HG02642 (cell line): Measurements from ENCODE around the gene ATP10A.

Experiments used
- ATAC-seq: cut with Tn5 transposase; IDR thresholded peaks from one replicate; pipeline ENCODE4 v1.9.1; 2021; ENCODE audit warnings: mild to moderate bottlenecking; ENCODE audit not compliant: unreplicated experiment, poor library complexity

ATP10A gene

GRCh38 chr15:25731411-25731810 is 131.7 kb downstream of the ATP10A start:
- ATAC-seq: no peak

- no peak for ATAC-seq
These were observed 132.2 kb downstream of the ATP10A start for GRCh38 chr15:25730918-25731317.

- no peak for ATAC-seq
These were observed 134.3 kb downstream of the ATP10A start for GRCh38 chr15:25728816-25729215.

- ATAC-seq: no peak
These were observed 135.1 kb downstream of the ATP10A start for GRCh38 chr15:25727867-25728600.

GRCh38 chr15:25727116-25727515 is 136.0 kb downstream of the ATP10A start:
- no peak for ATAC-seq

- ATAC-seq: no peak
These were observed 137.4 kb downstream of the ATP10A start for GRCh38 chr15:25725758-25726157.

GRCh38 chr15:25724899-25725298 is 138.2 kb downstream of the ATP10A start:
- no peak for ATAC-seq

GRCh38 chr15:25721605-25721955 is 141.5 kb downstream of the ATP10A start:
- ATAC-seq: no peak

- ATAC-seq: no peak
These were observed 143.8 kb downstream of the ATP10A start for GRCh38 chr15:25719101-25719985.

GRCh38 chr15:25718597-25718996 is 144.5 kb downstream of the ATP10A start:
- no peak for ATAC-seq

GRCh38 chr15:25718169-25718536 is 145.0 kb downstream of the ATP10A start:
- no peak for ATAC-seq

GRCh38 chr15:25717457-25718168 is 145.5 kb downstream of the ATP10A start:
- ATAC-seq: peak; percentile 52

- ATAC-seq: no peak
These were observed 146.0 kb downstream of the ATP10A start for GRCh38 chr15:25717127-25717456.

- no peak for ATAC-seq
These were observed 146.6 kb downstream of the ATP10A start for GRCh38 chr15:25716414-25717126.

GRCh38 chr15:25715536-25716413 is 147.4 kb downstream of the ATP10A start:
- no peak for ATAC-seq

- no peak for ATAC-seq
These were observed 148.6 kb downstream of the ATP10A start for GRCh38 chr15:25714538-25714840.

- ATAC-seq: no peak
These were observed 149.2 kb downstream of the ATP10A start for GRCh38 chr15:25713736-25714537.

- no peak for ATAC-seq
These were observed 150.2 kb downstream of the ATP10A start for GRCh38 chr15:25712961-25713355.
